GM19240 (cell line): ENCODE measurements around the gene CPED1.

ENCODE experiments used
- DNase-seq: peaks from one replicate; pipeline ENCODE4 v3.0.0; 2011; ENCODE audit warnings: low spot score; ENCODE audit not compliant: insufficient read length

Gene CPED1

GRCh38 chr7:121138262-121138933 lies 149.9 kb downstream of the CPED1 start:
- DNase-seq, result peak; percentile 5

- DNase-seq, result no peak
Measured at GRCh38 chr7:121139427-121139826, 150.9 kb downstream of the CPED1 start.

- no peak for DNase-seq
Measured at GRCh38 chr7:121140790-121141189, 152.3 kb downstream of the CPED1 start.

- no peak for DNase-seq
Measured at GRCh38 chr7:121151774-121152221, 163.3 kb downstream of the CPED1 start.

GRCh38 chr7:121153411-121153810 lies 164.9 kb downstream of the CPED1 start:
- no peak for DNase-seq

- DNase-seq, result no peak
Measured at GRCh38 chr7:121153995-121154394, 165.5 kb downstream of the CPED1 start.

GRCh38 chr7:121156825-121157224 lies 168.3 kb downstream of the CPED1 start:
- no peak for DNase-seq

- DNase-seq, result no peak
Measured at GRCh38 chr7:121157341-121157751, 168.8 kb downstream of the CPED1 start.

GRCh38 chr7:121157885-121158590 lies 169.5 kb downstream of the CPED1 start:
- DNase-seq, result no peak

GRCh38 chr7:121158665-121159064 lies 170.2 kb downstream of the CPED1 start:
- no peak for DNase-seq

GRCh38 chr7:121159553-121159952 lies 171.0 kb downstream of the CPED1 start:
- no peak for DNase-seq

GRCh38 chr7:121160150-121161008 lies 171.9 kb downstream of the CPED1 start:
- no peak for DNase-seq

GRCh38 chr7:121163699-121164098 lies 175.2 kb downstream of the CPED1 start:
- DNase-seq, result no peak

- no peak for DNase-seq
Measured at GRCh38 chr7:121164247-121164646, 175.7 kb downstream of the CPED1 start.

GRCh38 chr7:121166916-121167315 lies 178.4 kb downstream of the CPED1 start:
- DNase-seq, result no peak

- DNase-seq, result no peak
Measured at GRCh38 chr7:121167971-121168370, 179.5 kb downstream of the CPED1 start.

- DNase-seq, result no peak
Measured at GRCh38 chr7:121169469-121169868, 181.0 kb downstream of the CPED1 start.

- no peak for DNase-seq
Measured at GRCh38 chr7:121172484-121172883, 184.0 kb downstream of the CPED1 start.

GRCh38 chr7:121175826-121176225 lies 187.3 kb downstream of the CPED1 start:
- DNase-seq, result no peak

GRCh38 chr7:121178452-121178851 lies 189.9 kb downstream of the CPED1 start:
- no peak for DNase-seq

- DNase-seq, result no peak
Measured at GRCh38 chr7:121178869-121179497, 190.5 kb downstream of the CPED1 start.
